ENCODE measurements around the gene EPB41L2. TPM values are rescaled to one million over a fixed set of nuclear protein-coding genes. Genes with fewer than 3 reads are reported as not detected.

The EPB41L2 gene
- total and polyA plus RNA-seq, 2 donors (not counting 1 experiment from before 2014, with no cell fraction given): 113 to 264 TPM

DNA sequence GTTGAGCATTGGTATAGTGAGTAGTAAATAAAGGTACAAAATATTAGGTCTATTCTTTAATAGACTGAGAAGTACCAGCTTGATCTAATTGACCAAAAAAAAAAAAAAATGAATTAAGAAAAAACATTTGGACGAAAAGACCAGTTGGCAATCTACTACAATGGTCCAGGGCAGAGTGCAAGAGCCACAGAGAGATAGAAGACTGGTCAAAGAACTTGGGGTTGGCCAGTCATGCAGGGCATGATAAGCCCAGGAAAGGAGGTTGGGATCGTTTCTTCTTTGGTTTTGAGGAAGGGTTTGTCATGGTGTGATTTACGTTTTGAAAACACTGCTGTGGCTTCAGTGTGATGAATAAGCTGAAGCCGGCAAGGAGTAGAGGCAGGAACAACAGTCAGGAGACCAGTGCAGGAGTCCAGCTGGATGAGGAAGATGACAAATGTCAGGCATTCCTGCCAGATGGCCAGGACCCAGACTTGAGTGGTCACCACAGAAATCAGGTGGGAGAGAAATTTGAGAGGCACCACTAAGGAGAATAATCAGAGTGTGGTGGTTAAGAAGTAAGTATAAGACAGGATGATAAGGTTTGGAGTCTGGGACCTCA lies 221.8 kb downstream of the EPB41L2 start:
- H3K4me2 ChIP-seq (ENCODE audit: extremely low read depth, insufficient read depth, low read length): no peak overlapping the region
- no peaks in the 10 kb centered on the region for H3K27me3 ChIP-seq (ENCODE audit: control insufficient read depth, insufficient read depth, low read length)
- H2AFZ ChIP-seq (ENCODE audit: low read length): no peak overlapping the region
- DNase-seq (ENCODE audit: low read depth in 2 of 2): peak in 1 of 2 donors; percentile 86
- no peaks in the 10 kb centered on the region for H3K9me3 ChIP-seq (ENCODE audit: control insufficient read depth, insufficient read depth, low read depth, low read length)
- no peak overlapping the region for H3K9ac ChIP-seq (ENCODE audit: insufficient read depth, low read length)
- TF ChIP-seq CTCF (conservative IDR thresholded peaks at IDR 0.05 in 1 of 2, IDR thresholded peaks at IDR 0.05 in 1 of 2; ENCODE audit: low read depth in 1 of 2, low read length in 2 of 2): no peak
- TF ChIP-seq EZH2 (IDR thresholded peaks at IDR 0.05; ENCODE audit: low read length, missing control alignments): no peak
- H3K27ac ChIP-seq (ENCODE audit: insufficient read depth, low read length): no peak overlapping the region
- H3K4me1 ChIP-seq (ENCODE audit: control insufficient read depth, extremely low read depth, insufficient read depth, low read length): peaks cover 2% of the 10 kb centered on the region
- H3K36me3 ChIP-seq (ENCODE audit: control insufficient read depth, insufficient read depth, low read length): no peaks in the 10 kb centered on the region
- H3K4me3 ChIP-seq (replicated peaks in 1 of 4; ENCODE audit: control extremely low read depth in 1 of 4, insufficient read depth in 1 of 4, low read depth in 3 of 4, low read length in 4 of 4): no peak overlapping the region
- no peaks in the 10 kb centered on the region for H3K79me2 ChIP-seq (ENCODE audit: control insufficient read depth, insufficient read depth, low read length)
- no peaks in the 10 kb centered on the region for H4K20me1 ChIP-seq (ENCODE audit: control insufficient read depth, extremely low read depth, insufficient read depth, low read length)

DNA sequence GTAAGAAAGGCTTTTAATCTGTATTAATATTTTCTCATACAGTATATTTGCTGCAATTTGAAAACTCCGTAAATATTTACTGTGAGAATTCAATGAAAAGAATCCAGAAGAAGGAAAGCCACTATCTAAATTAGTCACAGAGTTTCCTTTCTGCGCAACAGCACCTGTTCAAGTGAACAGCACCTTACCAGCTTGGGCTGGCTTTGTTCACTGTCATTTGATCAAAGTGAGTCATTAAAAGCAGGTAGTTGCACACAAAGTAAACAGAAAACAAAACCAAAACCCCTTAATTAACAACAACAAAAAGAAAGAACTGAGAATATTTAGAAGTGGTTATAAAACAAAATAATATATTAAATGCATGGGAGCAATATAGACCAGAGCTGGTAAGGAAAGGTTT lies 223.0 kb downstream of the EPB41L2 start:
- Histone ChIP-seq H3K9me3 (ENCODE audit: control insufficient read depth, insufficient read depth, low read depth, low read length) (no peaks in the 10 kb centered on the region), H3K36me3 (ENCODE audit: control insufficient read depth, insufficient read depth, low read length) (no peaks in the 10 kb centered on the region), H3K4me2 (ENCODE audit: extremely low read depth, insufficient read depth, low read length) (no peak overlapping the region), H3K4me3 (replicated peaks in 1 of 4; ENCODE audit: control extremely low read depth in 1 of 4, insufficient read depth in 1 of 4, low read depth in 3 of 4, low read length in 4 of 4) (no peak overlapping the region), H3K4me1 (ENCODE audit: control insufficient read depth, extremely low read depth, insufficient read depth, low read length) (peaks cover 2% of the 10 kb centered on the region), H3K79me2 (ENCODE audit: control insufficient read depth, insufficient read depth, low read length) (no peaks in the 10 kb centered on the region), H3K9ac (ENCODE audit: insufficient read depth, low read length) (no peak overlapping the region), H4K20me1 (ENCODE audit: control insufficient read depth, extremely low read depth, insufficient read depth, low read length) (no peaks in the 10 kb centered on the region), H2AFZ (ENCODE audit: low read length) (no peak overlapping the region), H3K27me3 (ENCODE audit: control insufficient read depth, insufficient read depth, low read length) (no peaks in the 10 kb centered on the region), H3K27ac (ENCODE audit: insufficient read depth, low read length) (no peak overlapping the region)
- no peak for DNase-seq (ENCODE audit: low read depth in 2 of 2)
- TF ChIP-seq CTCF (conservative IDR thresholded peaks at IDR 0.05 in 1 of 2, IDR thresholded peaks at IDR 0.05 in 1 of 2; ENCODE audit: low read depth in 1 of 2, low read length in 2 of 2) (no peak), EZH2 (IDR thresholded peaks at IDR 0.05; ENCODE audit: low read length, missing control alignments) (no peak)

GRCh38 chr6:130839379-130839778 lies 223.7 kb downstream of the EPB41L2 start:
- no peak for DNase-seq (ENCODE audit: low read depth in 2 of 2)
- Histone ChIP-seq H3K4me2 (ENCODE audit: extremely low read depth, insufficient read depth, low read length) (no peak overlapping the region), H3K27ac (ENCODE audit: insufficient read depth, low read length) (no peak overlapping the region), H3K79me2 (ENCODE audit: control insufficient read depth, insufficient read depth, low read length) (no peaks in the 10 kb centered on the region), H3K4me3 (replicated peaks in 1 of 4; ENCODE audit: control extremely low read depth in 1 of 4, insufficient read depth in 1 of 4, low read depth in 3 of 4, low read length in 4 of 4) (no peak overlapping the region), H3K27me3 (ENCODE audit: control insufficient read depth, insufficient read depth, low read length) (no peaks in the 10 kb centered on the region), H3K36me3 (ENCODE audit: control insufficient read depth, insufficient read depth, low read length) (no peaks in the 10 kb centered on the region), H3K9me3 (ENCODE audit: control insufficient read depth, insufficient read depth, low read depth, low read length) (no peaks in the 10 kb centered on the region), H3K4me1 (ENCODE audit: control insufficient read depth, extremely low read depth, insufficient read depth, low read length) (peaks cover 2% of the 10 kb centered on the region), H3K9ac (ENCODE audit: insufficient read depth, low read length) (no peak overlapping the region), H4K20me1 (ENCODE audit: control insufficient read depth, extremely low read depth, insufficient read depth, low read length) (no peaks in the 10 kb centered on the region), H2AFZ (ENCODE audit: low read length) (no peak overlapping the region)
- no peak for TF ChIP-seq EZH2 (IDR thresholded peaks at IDR 0.05; ENCODE audit: low read length, missing control alignments)
- TF ChIP-seq CTCF (conservative IDR thresholded peaks at IDR 0.05 in 1 of 2, IDR thresholded peaks at IDR 0.05 in 1 of 2; ENCODE audit: low read depth in 1 of 2, low read length in 2 of 2): no peak
